GM18498 (cell line): ENCODE measurements around the gene RNPS1.
A peak's percentile ranks its signal among the peaks of the same experiment; 100 is the strongest.

Source experiments
- ATAC-seq: cut with Tn5 transposase; IDR thresholded peaks from one replicate; pipeline ENCODE4 v1.9.1; 2021; ENCODE audit warnings: mild to moderate bottlenecking, moderate library complexity; ENCODE audit not compliant: unreplicated experiment

RNPS1 gene

GRCh38 chr16:2236337-2237101, 31.4 kb downstream of the RNPS1 start, which contains the start of gene DNASE1L2:
DNASE1L2 (plus strand) TSS chr16:2236444; CDS start chr16:2236817, 373 bp downstream.
- ATAC-seq, result no peak

GRCh38 chr16:2235695-2236336, 32.1 kb downstream of the RNPS1 start:
- ATAC-seq, result no peak

- no peak for ATAC-seq
Measured at GRCh38 chr16:2235234-2235651, 32.7 kb downstream of the RNPS1 start.

GRCh38 chr16:2234813-2235170, 33.1 kb downstream of the RNPS1 start:
- no peak for ATAC-seq

- ATAC-seq, result no peak
Measured at GRCh38 chr16:2233872-2234812, 33.8 kb downstream of the RNPS1 start.

GRCh38 chr16:2233046-2233775, 34.7 kb downstream of the RNPS1 start:
- no peak for ATAC-seq

GRCh38 chr16:2232094-2232990, 35.6 kb downstream of the RNPS1 start:
- ATAC-seq, result no peak

GRCh38 chr16:2231016-2231931, 36.7 kb downstream of the RNPS1 start:
- no peak for ATAC-seq

GRCh38 chr16:2230376-2230775, 37.5 kb downstream of the RNPS1 start:
- no peak for ATAC-seq

GRCh38 chr16:2229632-2230250, 38.2 kb downstream of the RNPS1 start:
- ATAC-seq, result no peak

- ATAC-seq, result no peak
Measured at GRCh38 chr16:2229091-2229490, 38.8 kb downstream of the RNPS1 start.

GRCh38 chr16:2228161-2228824, 39.6 kb downstream of the RNPS1 start:
- ATAC-seq, result no peak

- no peak for ATAC-seq
Measured at GRCh38 chr16:2226918-2227317, 41.0 kb downstream of the RNPS1 start.

GRCh38 chr16:2226245-2226793, 41.6 kb downstream of the RNPS1 start:
- ATAC-seq, result no peak

GRCh38 chr16:2223942-2224486, 43.9 kb downstream of the RNPS1 start:
- peak; percentile 14 for ATAC-seq

GRCh38 chr16:2223221-2223941, 44.5 kb downstream of the RNPS1 start, which contains the start of gene E4F1:
E4F1 (plus strand) TSS chr16:2223591; CDS start chr16:2223614, 23 bp downstream.
- ATAC-seq, result peak; percentile 96
